Activated CD4-positive, alpha-beta T cell treated with anti-CD3 and anti-CD28 coated beads, Interleukin-10, Interleukin-2, amounts not matched to agents 100 ng/mL and 50 ng/mL, durations not matched to agents 16 hours and 8 hours (primary cell): ENCODE measurements around the gene ARSG.

Experiments used
- DNase-seq: peaks from one replicate; pipeline ENCODE4 v3.0.0-alpha.2; 2020

Gene ARSG

DNA sequence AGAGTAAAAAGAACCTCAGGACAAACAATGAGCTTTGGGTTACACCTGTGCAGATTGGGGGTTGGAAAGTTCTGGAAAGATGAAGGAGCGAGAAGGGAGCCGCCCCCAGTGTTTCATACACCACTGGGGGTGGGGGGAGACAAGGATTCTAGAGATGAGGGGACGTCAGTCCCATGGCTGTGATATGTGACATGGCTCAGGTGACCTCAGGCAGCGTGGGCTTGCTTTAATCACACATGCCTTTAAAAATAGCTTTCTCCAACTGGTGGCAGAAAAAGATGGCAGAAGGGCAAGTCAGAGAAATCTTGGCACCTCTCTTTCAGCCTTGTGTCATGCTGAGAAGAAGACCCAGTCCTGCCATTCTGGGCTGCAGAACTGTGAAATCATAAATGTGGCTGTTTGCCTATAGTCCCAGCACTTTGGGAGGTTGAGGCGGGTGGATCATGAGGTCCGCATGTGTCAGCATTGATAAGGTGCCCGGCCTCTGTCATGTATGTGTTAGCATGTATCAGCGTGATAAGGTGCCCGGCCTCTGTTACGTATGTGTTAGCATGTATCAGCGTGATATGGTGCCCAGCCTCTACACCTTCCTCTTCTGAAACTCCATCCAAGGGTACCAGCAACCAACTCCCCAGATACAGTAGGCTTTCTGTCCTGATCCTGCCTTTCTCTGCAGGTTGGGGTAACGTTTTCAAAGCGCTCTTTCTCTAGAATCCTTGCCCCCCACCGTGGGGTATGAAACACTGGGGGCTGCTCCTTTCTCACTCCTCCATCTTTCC, 141.0 kb downstream of the ARSG start:
- DNase-seq: no peak

DNA sequence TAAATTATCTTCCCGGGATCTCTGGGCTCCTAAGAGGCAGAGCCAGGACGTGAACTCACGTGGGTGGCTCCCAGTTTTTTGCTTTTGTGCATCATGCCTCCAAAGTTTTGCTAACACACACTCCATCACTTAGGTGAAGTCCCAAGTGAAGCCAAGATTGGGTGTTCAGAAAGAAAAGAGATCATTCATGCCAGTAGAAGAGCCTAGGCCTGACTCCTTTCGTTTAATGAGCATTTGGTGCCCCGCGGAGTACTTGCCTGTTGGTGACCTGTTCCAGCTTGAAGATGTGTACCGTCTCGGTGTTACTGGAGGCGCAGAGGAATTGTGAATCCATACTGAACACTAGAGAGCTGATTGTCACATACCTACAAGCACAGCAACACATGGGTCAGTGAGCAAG, 141.9 kb downstream of the ARSG start:
- DNase-seq: no peak

DNA sequence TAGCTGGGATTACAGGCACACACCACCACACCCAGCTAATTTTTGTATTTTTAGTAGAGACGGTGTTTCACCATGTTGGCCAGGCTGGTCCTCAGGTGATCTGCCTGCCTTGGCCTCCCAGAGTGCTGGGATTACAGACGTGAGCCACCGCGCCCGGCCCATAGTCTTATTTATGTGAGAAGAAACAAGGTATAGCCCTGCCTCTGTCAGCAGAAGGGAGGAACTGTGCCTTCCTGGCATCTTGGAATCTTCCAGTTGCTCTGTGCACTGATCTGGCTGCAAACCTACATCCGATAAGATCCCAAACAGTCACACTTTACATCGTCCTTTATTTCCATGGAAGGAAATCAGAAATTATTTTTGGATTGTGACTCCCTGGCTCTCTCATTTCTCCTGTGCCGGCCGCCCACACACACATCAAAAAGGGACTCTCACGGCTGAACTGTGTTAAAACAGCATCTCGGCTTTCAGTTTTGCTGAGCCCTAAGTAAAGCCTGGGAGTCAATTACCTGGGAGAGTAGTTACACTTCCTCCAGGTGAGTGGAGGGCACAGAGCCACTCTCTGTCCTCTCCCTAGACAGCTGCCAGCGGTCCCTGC, 142.7 kb downstream of the ARSG start:
- DNase-seq: no peak

DNA sequence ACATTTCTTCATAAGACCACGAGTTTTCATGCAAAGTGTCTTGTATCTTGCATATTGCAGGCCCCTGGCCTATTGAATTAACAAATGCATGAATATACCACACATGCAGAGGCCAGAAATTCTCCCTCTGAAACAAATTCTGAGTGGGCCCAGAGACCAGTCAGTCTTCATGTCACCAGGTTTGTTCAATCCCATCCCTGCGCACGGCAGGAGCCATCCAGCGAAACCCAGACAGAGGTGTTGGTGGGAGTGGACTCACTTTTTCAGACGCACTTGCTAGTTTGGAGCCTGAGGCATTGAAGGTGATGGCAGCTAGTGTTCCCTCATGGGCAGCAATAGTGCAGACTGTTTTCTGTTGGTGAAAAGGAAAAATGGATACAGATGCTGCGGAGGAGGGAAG, 144.1 kb downstream of the ARSG start:
- DNase-seq: no peak

DNA sequence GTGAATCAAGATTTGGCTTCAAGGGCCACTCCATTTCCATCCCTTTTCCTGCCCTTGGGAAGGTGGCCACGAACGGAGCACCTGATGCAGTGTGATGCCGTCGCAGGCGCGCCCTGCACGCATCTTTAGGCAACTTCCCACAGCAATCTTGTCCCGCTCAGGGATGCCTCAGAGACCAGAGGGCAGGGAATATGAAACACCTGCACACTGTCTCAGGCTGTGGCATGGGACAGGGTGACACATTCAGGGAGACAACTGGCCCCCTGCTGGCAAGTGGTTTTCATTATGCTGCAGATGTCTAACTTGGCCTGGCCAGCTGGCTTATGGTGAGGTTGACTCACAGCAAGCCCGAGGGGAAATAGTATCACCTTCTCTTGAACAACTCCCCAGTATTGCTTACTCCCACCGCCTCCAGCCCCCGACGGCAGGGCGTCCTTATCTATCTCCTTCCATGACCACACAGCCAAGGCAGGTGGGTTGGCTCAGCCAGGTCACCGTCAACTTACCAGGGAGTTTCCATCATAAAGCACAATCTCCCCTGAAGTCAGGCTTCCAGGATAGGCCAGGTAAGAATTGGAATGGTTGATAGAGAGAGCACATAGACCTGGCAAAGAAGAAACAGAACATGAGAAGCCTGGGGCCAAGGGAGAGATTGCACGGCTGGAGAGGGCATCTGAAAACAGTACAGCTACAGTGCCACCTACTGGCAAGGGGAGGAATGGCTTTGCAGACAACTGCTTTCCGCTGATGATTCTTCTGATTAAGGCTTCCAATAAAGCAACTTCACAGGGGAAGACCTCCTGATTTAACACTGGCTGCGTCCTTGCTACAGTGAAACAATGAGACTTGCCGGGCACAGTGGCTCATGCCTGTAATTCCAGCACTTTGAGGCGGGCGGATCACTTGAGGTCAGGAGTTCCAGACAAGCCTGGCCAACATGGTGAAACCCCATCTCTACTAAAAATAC, 144.9 kb downstream of the ARSG start:
- DNase-seq: peak; percentile 89

DNA sequence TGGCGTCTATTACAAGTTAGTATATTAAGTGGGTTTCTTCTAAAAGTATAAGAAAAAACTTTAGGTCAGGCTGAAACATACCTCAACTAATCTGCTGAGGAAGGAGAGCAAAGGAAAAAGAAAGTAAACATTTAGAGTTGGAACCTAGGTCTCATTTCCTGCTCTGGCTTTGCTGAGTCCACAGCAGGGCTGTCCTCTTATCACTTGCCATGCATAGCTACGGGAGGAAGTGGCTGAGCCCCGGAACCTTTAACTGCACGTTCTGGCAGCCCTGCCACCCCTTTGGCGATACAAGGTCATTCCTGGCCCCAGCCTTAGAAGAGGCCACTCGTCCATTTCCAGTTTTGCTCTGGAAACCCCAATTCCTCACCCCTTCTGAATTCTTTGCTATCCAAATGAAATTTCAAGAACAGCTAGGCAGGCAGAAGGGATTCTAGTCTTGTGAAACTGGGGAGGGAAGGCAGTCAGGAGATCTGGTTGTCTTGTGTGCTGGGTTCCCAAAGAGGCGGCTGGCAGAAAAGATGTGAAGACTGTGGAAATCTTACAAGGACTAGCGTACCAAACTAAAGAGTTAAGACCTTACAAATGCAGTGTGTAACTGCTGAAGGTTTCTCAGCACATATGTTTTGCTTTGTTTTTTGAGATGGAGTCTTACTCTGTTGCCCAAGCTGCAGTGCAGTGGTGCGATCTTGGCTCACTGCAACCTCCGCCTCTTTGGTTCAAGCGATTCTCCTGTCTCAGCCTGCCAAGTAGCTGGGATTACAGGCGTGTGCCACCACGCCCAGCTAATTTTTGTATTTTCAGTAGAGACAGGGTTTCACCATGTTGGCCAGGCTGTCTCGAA, 146.9 kb downstream of the ARSG start:
- DNase-seq: peak; percentile 77

DNA sequence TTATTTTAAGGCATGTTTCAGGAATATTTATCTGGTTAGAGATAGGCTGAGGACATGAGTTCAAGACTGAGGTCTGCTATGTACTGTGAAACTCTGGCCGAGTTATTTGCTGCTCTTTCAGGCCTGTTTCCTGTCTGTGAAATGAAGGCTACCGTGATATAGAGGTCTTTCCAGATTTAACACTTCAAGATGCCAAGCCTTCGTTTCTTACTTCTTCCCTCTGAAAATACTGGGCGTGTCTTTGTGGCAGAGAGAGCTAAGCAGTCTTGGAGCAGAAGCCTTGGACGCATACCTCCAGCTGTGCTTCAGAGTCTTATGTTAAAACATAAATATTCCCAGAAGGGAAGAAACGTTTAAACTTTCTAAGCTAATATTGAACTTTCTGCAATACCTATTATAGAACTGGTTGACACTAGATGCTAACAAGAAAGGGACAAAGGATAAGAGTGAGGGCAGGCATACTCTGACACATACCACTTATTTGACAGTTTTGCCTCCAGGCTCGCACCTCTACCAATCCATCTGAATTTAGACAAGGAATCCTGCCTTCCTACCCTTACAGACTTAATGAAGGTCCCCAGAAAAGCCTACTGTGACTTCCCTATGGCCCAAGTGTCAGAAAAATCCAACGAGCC, 148.5 kb downstream of the ARSG start:
- DNase-seq: no peak

DNA sequence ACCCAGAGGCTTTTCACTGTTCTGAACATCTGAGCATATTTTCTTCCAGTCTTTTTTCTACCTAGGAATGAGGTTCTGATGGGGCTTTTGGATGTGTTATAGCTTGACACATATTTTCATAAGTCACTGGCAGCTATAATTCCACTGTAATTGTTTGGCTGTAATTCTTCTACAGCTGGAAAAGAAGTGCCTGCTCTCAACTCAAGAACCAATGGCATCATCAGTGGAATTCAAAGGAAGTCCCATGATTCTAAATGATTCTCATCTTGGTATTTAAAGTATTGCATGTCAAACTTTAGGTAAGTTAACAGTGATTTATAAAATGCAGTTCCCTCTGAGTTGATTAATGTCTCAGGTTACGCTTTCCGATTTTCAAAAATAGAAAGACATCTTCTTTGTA, 149.2 kb downstream of the ARSG start:
- DNase-seq: no peak

DNA sequence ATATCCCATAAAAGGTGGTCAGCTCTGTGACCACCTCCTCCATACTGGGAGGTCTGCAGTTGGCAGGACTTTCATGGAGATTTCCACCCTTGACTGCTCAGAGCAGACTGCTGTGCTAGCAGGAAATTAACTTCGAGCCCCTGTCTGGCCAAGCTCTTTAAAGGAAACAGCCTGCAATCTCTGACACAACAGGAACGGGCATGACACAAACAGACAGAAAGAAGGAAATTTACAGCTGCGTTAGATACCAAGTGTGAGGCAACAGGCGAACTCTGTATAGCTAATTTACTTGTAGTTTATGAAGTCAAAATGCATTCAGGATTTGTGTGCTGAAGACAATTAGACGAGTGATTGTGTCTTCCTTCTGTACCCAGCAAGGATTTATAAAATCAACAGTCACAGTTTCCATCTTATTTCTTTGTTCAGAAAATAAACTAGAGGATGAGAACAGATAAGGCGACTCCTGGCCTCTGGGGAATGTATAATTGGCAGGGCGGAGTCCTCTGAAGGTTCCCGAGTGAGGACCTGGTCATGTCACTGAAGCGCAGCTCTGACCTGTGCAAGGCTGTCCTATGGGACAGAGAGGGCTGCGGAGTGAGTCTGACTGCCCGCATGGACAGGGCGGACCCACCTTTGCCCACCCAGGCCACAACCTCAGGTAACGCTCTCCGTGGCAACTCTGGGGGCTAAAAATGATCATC, 149.9 kb downstream of the ARSG start:
- DNase-seq: no peak

DNA sequence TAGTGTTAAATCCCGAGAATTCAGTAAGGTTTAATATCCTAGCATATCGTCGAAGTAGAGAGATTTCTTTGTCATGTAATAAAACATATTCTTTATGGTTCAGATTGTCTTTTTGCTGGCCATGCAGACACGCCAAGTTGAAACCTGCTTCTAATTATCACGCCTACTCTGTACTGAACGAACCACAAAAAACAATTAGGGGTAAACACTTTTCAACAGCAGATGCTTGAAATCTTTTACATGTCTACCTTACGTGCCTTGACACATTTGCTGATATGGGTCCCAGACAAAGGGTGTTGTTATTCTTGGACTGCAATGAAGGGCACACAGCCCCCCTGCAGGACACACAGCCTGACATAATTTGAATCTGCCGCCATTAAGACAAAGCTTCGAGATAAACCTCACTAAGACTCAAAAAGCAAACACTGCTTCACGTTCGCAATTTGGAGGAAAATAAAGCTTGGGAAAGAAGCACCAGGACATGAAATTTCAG, 152.7 kb downstream of the ARSG start:
- DNase-seq: no peak

DNA sequence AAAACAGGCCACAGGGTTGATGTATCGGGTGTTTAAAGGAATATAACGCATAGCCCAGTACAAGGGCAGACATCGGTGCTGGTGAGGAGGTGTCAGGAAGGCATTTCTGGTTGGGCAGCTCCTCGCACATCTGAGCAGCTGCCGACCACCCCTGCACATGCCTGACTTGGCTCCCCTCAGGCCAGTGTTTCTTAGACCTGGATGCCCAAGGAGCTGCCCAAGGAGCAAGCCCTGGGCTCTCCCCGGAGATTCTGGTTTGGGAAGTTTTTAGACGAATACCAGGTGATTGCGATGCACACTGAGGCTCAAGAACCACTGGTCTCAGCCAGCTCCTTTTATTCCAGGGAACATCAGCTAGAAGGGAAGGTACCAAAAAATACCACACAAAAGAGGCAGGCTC, 154.4 kb downstream of the ARSG start:
- no peak for DNase-seq

DNA sequence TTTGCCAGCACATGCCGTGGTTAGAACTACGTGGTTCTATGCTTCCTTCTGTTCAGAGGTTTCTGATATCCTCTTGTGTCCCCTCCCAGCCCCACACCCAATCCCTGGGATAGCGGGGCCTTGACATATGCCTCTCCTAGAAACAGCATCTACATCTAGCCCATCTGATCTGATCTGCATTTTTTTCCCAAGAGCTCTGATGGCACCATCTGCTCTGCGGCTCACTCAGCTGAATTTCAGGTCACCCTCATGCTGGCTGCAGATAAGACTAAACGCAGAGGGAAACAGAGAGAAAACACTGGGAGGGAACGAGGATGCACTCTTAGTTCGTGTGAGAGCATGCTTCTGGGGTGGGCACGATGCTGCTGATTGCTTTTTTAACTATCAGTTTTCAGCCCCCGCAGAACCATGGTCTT, 155.3 kb downstream of the ARSG start:
- DNase-seq: no peak

DNA sequence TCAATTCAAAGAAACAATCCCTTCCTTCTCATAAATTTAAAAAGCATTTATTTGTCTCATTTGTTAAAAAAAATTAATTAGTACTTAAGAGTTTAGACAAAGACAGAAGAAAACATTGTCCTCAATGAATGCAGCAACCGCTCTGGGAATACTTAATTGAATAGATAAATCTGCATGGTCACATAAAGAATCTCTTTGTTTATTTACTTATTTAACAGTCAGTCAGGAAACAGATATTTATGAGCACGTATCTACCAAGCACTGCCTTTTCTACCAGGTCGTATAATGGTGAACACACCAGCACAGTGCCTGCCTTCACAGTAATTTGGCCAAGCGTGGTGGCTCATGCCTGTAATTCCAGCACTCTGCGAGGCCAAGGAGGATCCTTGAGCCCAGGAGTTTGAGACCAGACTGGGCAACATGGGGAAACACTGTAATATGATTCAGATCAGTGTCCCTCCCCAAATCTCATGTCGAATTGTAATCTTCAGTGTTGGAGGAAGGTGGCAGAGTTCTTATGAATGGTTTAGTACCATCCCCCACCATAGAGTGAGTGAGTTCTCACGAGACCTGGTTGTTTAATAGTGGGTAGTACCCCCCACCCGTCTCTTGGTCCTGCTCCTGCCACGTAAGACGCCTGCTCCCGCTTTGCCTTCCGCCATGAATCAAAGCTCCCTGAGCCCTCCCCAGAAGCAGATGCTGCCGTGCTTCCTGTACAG, 157.9 kb downstream of the ARSG start:
- DNase-seq: no peak

DNA sequence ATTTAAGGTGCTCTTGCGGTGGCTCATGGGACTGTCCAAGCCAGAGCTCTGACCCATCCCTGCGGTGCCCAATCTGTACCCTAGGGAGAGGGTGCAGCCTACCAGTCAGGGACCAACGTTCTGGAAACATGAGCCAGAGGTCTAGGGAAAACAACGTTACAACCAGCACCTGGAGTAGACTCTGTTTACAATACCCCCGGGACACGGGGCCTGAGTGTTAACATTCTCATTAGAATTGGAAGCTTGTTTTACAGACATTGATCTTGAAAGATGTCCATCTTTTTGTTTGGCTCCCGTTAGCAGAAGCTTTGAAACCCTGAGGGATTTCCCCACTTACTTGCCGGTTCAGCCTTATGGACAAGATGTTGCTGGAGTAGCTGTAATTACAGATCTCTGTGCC, 159.1 kb downstream of the ARSG start:
- no peak for DNase-seq

DNA sequence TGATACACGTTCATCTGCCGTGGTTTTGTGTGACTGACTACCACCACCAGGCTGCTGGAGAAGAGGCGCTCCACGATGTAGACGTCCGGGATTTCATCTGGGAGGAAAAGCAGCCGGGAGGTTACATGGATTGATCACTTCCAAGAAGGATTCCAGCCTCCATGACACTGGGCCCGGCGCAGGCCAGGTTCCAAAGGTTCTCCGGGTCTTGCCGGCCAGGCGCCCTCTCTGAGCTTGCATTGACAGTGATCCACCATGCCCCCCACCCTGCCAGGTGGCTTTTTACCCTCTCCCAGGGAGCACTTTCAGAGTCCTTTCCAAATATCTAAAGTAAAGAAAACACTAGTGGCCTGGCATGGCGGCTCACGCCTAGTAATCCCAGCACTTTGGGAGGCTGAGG, 159.5 kb downstream of the ARSG start:
- DNase-seq: no peak

DNA sequence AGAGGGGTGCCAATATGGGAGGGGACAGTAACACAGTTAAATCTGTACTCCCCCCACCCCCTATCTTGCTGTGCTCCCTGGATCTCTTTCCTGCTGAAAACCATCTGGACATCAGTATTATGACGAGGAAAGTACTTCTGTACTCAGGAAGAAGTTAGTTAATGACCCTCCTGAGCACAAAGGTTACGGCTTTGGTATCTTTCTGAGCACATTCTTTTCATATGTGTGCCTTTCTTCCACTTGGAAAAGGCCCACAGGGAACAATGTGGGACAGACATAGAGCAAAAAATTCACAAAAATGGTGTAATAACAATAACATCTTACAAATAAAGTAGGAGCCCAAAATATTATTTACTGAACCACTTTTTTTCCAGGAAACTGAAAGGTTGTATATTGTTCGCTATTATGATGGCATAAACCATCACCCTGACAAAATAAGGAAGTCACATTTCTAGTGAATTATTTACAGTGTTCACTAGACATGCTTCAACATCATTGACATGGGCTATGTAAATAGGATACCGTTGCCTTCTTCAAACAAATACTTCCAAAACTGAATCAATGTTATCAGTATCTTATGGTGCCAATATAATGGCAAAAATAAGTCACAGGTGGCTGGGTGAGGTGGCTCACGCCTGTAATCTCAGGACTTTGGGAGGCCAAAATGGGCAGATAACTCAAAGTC, 160.5 kb downstream of the ARSG start:
- DNase-seq: no peak

DNA sequence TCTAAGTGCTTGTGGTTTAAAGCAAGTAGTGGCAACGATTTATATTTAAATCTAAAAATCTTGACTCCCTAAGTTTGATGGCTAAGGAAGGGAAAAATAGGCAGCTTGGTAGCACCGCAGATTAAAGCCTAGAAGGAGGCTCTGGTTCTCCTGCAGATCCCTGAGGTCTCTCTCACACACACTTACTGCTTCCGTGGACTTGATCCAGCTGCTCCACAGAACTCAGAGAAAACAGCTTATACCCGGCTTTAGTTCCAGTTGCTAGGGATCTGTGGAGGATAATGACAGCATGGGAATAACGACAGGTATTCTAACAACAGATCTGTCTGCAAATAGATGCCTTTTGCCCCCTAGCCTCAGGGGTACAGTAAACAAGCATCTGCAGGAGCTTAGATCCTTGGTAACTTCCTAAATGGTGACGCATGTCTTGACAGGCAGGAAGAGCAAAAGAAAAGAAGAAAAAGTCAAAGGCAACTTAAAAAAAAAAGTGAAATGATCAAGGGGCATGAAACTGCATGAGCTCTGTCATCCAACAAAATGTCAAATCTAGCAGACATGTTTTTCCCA, 161.5 kb downstream of the ARSG start:
- DNase-seq: no peak

DNA sequence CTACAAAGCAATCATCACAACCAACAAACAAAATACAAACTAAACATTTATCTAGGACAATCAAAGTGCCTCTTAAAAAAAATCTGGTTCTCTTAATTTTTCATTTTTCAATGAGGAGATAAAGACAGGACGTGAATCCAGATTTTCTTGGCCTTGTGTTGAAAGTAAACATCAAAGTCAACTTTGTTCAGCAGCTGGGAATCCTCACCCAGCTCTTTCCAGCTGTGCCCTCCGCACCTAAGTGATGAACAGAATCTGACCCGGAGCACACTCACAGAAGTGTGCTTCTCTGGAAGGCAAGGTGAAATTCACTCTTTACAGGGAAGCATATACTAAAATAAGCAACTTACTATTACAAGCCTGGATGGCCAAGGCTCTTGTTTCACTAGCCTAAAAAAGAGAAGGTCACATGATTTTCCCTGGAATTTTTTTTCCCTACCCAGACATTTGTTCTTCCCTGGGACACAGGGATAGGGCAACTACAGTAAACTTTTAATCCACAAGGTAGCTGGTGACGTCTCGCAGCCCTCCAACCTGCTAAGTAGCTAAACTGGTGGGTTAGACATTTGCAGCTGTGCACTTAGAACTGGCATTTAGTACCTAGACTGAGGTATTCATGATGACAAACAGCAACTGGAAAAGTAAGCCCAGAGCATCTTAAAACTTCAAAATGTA, 162.8 kb downstream of the ARSG start:
- no peak for DNase-seq

DNA sequence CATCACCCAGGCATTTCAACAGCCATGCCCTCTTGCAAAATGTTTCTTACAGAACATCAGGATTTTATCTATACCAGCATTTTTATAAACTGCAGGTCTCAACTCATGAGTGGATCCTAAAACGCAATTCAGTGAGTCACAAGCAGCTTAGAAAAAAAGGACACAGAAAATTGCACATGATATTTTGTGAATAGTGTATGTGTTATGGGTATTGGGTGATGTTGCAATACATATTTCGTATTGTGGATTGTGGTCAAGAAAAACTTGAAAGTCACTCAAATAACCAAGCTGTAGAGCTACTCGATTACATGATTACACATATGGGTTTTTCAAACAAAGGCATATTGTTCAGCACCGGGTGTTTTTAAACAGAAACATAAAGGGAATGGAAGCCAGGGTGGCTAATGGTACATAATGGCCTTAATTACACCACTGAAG, 164.6 kb downstream of the ARSG start:
- DNase-seq: peak; percentile 23
